ENCODE measurements around the gene RFC2. TPM values are rescaled to one million over a fixed set of nuclear protein-coding genes. Genes with fewer than 3 reads are reported as not detected.

The RFC2 gene
- total and polyA plus RNA-seq, 2 experiments from 2014 or later: 23.1 to 33.2 TPM

DNA sequence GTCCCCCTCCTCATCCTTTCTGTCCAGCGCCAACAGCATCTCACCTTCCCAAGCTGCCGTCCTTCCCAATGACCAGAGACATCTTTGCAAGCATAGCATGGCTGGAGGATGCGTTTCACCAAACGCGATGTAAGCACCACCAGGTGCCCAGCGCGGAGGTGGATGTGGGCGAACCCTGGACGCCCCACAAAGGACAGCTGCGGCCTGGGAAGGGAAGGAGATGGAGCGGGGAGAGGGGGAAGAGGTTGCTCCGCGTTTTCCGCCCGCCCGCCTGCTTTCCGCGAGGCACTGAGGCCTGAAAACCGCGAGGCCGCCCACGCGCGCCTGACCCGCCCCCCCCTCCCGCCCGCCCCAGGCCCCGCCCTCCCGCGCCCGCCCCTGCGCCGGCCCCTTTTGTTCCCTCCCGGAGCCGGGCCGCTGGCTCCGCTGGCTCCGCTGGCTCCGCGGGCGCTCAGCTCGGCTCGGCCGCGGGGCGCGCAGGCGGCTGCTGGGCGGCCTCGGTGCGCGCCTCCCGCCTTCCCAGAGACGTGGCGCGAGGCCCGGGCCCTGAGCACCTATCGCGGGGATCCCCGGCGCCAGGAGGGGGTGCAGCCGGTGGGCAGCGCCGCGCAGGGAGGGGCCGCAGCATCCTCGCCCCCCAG is 34.9 kb upstream of the RFC2 start, which contains the start of gene CLIP2:
TSS of gene CLIP2 (plus strand) at position 390 of the 641 bp plus-strand sequence. CDS start 28,140 bp downstream, outside the sequence.
- H3F3A ChIP-seq (ENCODE audit: insufficient read depth): 0 out of 2 replicates have a peak, but pooled peaks cover 8% of the 10 kb centered on the region
- no peaks in the 10 kb centered on the region for H4K20me1 ChIP-seq (ENCODE audit: insufficient read depth)
- in situ Hi-C loops (cut with MboI): no loop called here
- DNase-seq: peak; percentile 95
- peak within 1 kb of the TSS; percentile 96 for H3K9ac ChIP-seq
- H3K9me3 ChIP-seq (ENCODE audit: low read depth): no peaks in the 10 kb centered on the region
- H3K9me2 ChIP-seq (ENCODE audit: insufficient read depth): no peaks in the 10 kb centered on the region
- H3K27ac ChIP-seq: peak within 1 kb of the TSS; percentile 64
- H3K4me2 ChIP-seq (ENCODE audit: unreplicated experiment): peak within 1 kb of the TSS; percentile 89
- no peaks in the 10 kb centered on the region for H3K27me3 ChIP-seq (replicated peaks; ENCODE audit: insufficient read depth)
- peaks cover 18% of the 10 kb centered on the region for H3K4me1 ChIP-seq (ENCODE audit: insufficient read depth)
- no peaks in the 10 kb centered on the region for H3K36me3 ChIP-seq (ENCODE audit: low read depth)
- 0 to 3% methylated on average over 33 to 60 of the region's 67 CpGs for WGBS, 2 experiments (ENCODE audit: low coverage in 1 of 2, low lambda C conversion rate in 2 of 2, missing lambda C conversion rate in 2 of 2)
- peaks cover 53% of the 10 kb centered on the region for H3K79me2 ChIP-seq (ENCODE audit: insufficient read depth)
- peak within 1 kb of the TSS; percentile 84 for H3K4me3 ChIP-seq
- H2AFZ ChIP-seq: peak within 1 kb of the TSS; percentile 94
- TF ChIP-seq EZH2phosphoT487 (IDR thresholded peaks at IDR 0.05; ENCODE audit: insufficient read depth, low read depth): no peak
- no peak for TF ChIP-seq EZH2 (IDR thresholded peaks at IDR 0.05; ENCODE audit: insufficient read depth, poor library complexity, severe bottlenecking)

DNA sequence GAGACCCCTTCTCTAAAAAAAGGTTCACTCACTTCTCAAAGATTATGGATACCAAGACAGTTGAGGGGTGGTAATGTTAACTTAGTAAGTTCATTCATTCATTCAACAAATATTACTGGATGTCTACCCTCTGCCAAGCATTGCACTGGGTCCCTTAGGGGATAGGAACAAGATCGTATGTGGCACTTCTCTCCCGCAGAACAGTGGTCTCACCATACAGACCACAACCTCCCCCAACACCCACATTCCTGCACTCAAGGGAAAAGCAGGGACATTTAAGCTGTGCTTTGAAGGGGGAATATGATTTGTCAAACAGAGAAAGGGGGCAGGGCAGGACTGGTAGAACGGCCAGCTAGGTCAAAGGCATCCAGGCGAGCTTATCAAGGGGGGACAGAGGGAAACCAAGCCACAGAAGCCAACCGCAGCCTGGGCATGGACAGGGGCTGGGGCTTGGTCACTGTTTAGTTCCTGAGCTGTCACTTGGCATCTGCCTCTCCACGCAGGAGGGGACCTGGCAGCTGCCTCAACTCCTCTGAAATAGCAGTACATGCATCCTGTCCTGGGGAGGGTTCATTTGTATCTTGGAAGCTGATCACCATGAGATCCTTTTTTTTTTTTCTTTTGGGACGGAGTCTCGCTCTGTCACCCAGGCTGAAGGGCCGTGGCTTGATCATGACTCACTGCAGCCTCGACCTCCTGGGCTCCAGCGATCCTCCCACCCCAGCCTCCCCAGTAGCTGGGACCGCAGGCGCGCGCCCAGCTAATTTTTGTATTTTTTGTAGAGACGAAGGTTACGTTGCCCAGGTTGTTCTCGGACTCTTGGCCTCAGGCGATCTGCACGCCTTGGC is 34.1 kb upstream of the RFC2 start:
- Histone ChIP-seq H4K20me1 (ENCODE audit: insufficient read depth) (no peaks in the 10 kb centered on the region), H3K27me3 (replicated peaks; ENCODE audit: insufficient read depth) (no peaks in the 10 kb centered on the region), H3K4me3 (peak overlapping the region; percentile 71), H3K4me1 (ENCODE audit: insufficient read depth) (peaks cover 10% of the 10 kb centered on the region; the same call in 1 of the 2 replicates), H3K9me2 (ENCODE audit: insufficient read depth) (no peaks in the 10 kb centered on the region), H3K9ac (peak overlapping the region; percentile 96), H3K4me2 (ENCODE audit: unreplicated experiment) (peak overlapping the region; percentile 89), H3K79me2 (ENCODE audit: insufficient read depth) (peaks cover 44% of the 10 kb centered on the region), H2AFZ (peak overlapping the region; percentile 94), H3F3A (ENCODE audit: insufficient read depth) (no peaks in the 10 kb centered on the region), H3K9me3 (ENCODE audit: low read depth) (no peaks in the 10 kb centered on the region), H3K36me3 (ENCODE audit: low read depth) (no peaks in the 10 kb centered on the region), H3K27ac (peak overlapping the region; percentile 41; the same call in 1 of the 2 replicates)
- DNase-seq: peak; percentile 36
- 47 to 48% methylated on average over 20 of the region's 20 CpGs for WGBS, 2 experiments (ENCODE audit: low coverage in 1 of 2, low lambda C conversion rate in 2 of 2, missing lambda C conversion rate in 2 of 2)
- TF ChIP-seq EZH2 (IDR thresholded peaks at IDR 0.05; ENCODE audit: insufficient read depth, poor library complexity, severe bottlenecking) (no peak), EZH2phosphoT487 (IDR thresholded peaks at IDR 0.05; ENCODE audit: insufficient read depth, low read depth) (no peak)
- in situ Hi-C loops (cut with MboI): no loop called here

- H3F3A ChIP-seq (ENCODE audit: insufficient read depth): no peaks in the 10 kb centered on the region
- H3K27ac ChIP-seq: no peak overlapping the region
- H3K36me3 ChIP-seq (ENCODE audit: low read depth): no peaks in the 10 kb centered on the region
- in situ Hi-C loops (cut with MboI): no loop called here
- no peaks in the 10 kb centered on the region for H3K9me3 ChIP-seq (ENCODE audit: low read depth)
- H4K20me1 ChIP-seq (ENCODE audit: insufficient read depth): no peaks in the 10 kb centered on the region
- H3K9me2 ChIP-seq (ENCODE audit: insufficient read depth): no peaks in the 10 kb centered on the region
- H3K27me3 ChIP-seq (replicated peaks; ENCODE audit: insufficient read depth): no peaks in the 10 kb centered on the region
- no peak overlapping the region for H3K4me2 ChIP-seq (ENCODE audit: unreplicated experiment)
- WGBS, 2 experiments (ENCODE audit: low coverage in 1 of 2, low lambda C conversion rate in 2 of 2, missing lambda C conversion rate in 2 of 2): 87 to 91% methylated on average over 7 of the region's 7 CpGs
- no peak for TF ChIP-seq EZH2 (IDR thresholded peaks at IDR 0.05; ENCODE audit: insufficient read depth, poor library complexity, severe bottlenecking)
- TF ChIP-seq EZH2phosphoT487 (IDR thresholded peaks at IDR 0.05; ENCODE audit: insufficient read depth, low read depth): no peak
- no peak overlapping the region for H2AFZ ChIP-seq
- no peak overlapping the region for H3K9ac ChIP-seq
- peaks cover 36% of the 10 kb centered on the region for H3K79me2 ChIP-seq (ENCODE audit: insufficient read depth)
- H3K4me1 ChIP-seq (ENCODE audit: insufficient read depth): peaks cover 10% of the 10 kb centered on the region; the same call in 1 of the 2 replicates
- DNase-seq: no peak
- H3K4me3 ChIP-seq: no peak overlapping the region
Observed at GRCh38 chr7:74287303-74288033, 33.3 kb upstream of the RFC2 start.

DNA sequence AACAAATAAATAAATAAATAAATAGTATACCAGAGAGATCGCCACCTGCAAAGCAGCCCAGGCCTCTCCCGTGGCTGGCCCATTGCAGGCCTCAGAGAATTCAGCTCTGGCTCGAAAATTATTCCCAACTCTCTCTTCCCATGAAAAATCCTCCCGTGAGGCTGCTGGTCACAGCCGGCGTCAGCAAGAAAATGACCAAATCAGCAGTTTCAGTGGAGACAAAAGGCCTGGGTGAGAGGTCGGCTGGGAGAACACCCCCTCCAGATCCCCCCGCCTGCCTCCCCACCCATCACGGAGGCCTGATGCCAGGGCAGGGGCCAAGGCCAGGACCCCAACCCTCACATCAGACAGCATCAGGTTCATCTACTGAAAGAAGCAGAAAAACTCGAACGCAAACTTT is 31.9 kb upstream of the RFC2 start:
- in situ Hi-C loops (cut with MboI): no loop called here
- Histone ChIP-seq H3K9me2 (ENCODE audit: insufficient read depth) (no peaks in the 10 kb centered on the region), H3K9ac (no peak overlapping the region), H3K4me2 (ENCODE audit: unreplicated experiment) (no peak overlapping the region), H3F3A (ENCODE audit: insufficient read depth) (no peaks in the 10 kb centered on the region), H3K79me2 (ENCODE audit: insufficient read depth) (peaks cover 22% of the 10 kb centered on the region), H3K27me3 (replicated peaks; ENCODE audit: insufficient read depth) (no peaks in the 10 kb centered on the region), H3K27ac (no peak overlapping the region), H2AFZ (no peak overlapping the region), H3K4me1 (ENCODE audit: insufficient read depth) (peaks cover 13% of the 10 kb centered on the region), H3K4me3 (no peak overlapping the region), H4K20me1 (ENCODE audit: insufficient read depth) (no peaks in the 10 kb centered on the region), H3K9me3 (ENCODE audit: low read depth) (no peaks in the 10 kb centered on the region), H3K36me3 (ENCODE audit: low read depth) (no peaks in the 10 kb centered on the region)
- TF ChIP-seq EZH2phosphoT487 (IDR thresholded peaks at IDR 0.05; ENCODE audit: insufficient read depth, low read depth) (no peak), EZH2 (IDR thresholded peaks at IDR 0.05; ENCODE audit: insufficient read depth, poor library complexity, severe bottlenecking) (no peak)
- no peak for DNase-seq
- 96% methylated on average over 11 of the region's 11 CpGs for WGBS, 2 experiments (ENCODE audit: low coverage in 1 of 2, low lambda C conversion rate in 2 of 2, missing lambda C conversion rate in 2 of 2)

All from GM23248 (cell line).